ENCODE measurements around the gene MYBPC2.

The MYBPC2 gene

GRCh38 chr19:50501186-50501567 is 68.5 kb downstream of the MYBPC2 start:
- Histone ChIP-seq H3K9me3 (ENCODE audit: insufficient read depth, low read depth, low read length) (peaks cover 22% of the 10 kb centered on the region), H3K36me3 (ENCODE audit: insufficient read depth, low read depth, low read length) (no peaks in the 10 kb centered on the region), H3K4me1 (ENCODE audit: insufficient read depth, low read length) (no peaks in the 10 kb centered on the region), H3K27me3 (ENCODE audit: insufficient read depth, low read length) (peaks cover 46% of the 10 kb centered on the region), H3K4me3 (ENCODE audit: low read length) (no peak overlapping the region), H3K27ac (ENCODE audit: low read length) (no peak overlapping the region), H3K9ac (ENCODE audit: low read depth, low read length) (no peak overlapping the region)

GRCh38 chr19:50501568-50502475 is 69.1 kb downstream of the MYBPC2 start:
- H3K4me3 ChIP-seq (ENCODE audit: low read length), result no peak overlapping the region
- H3K27ac ChIP-seq (ENCODE audit: low read length), result no peak overlapping the region
- peaks cover 22% of the 10 kb centered on the region for H3K9me3 ChIP-seq (ENCODE audit: insufficient read depth, low read depth, low read length)
- H3K36me3 ChIP-seq (ENCODE audit: insufficient read depth, low read depth, low read length), result no peaks in the 10 kb centered on the region
- H3K4me1 ChIP-seq (ENCODE audit: insufficient read depth, low read length), result no peaks in the 10 kb centered on the region
- no peak overlapping the region for H3K9ac ChIP-seq (ENCODE audit: low read depth, low read length)
- peaks cover 40% of the 10 kb centered on the region for H3K27me3 ChIP-seq (ENCODE audit: insufficient read depth, low read length)

- no peaks in the 10 kb centered on the region for H3K4me1 ChIP-seq (ENCODE audit: insufficient read depth, low read length)
- peaks cover 6% of the 10 kb centered on the region for H3K27me3 ChIP-seq (ENCODE audit: insufficient read depth, low read length)
- peaks cover 13% of the 10 kb centered on the region; the same call in 1 of the 2 replicates for H3K9me3 ChIP-seq (ENCODE audit: insufficient read depth, low read depth, low read length)
- H3K4me3 ChIP-seq (ENCODE audit: low read length), result no peak overlapping the region
- no peak overlapping the region for H3K9ac ChIP-seq (ENCODE audit: low read depth, low read length)
- H3K36me3 ChIP-seq (ENCODE audit: insufficient read depth, low read depth, low read length), result no peaks in the 10 kb centered on the region
- no peak overlapping the region for H3K27ac ChIP-seq (ENCODE audit: low read length)
These were observed 73.3 kb downstream of the MYBPC2 start for GRCh38 chr19:50505856-50506611.

GRCh38 chr19:50506700-50507099 is 74.0 kb downstream of the MYBPC2 start:
- Histone ChIP-seq H3K27ac (ENCODE audit: low read length) (no peak overlapping the region), H3K9me3 (ENCODE audit: insufficient read depth, low read depth, low read length) (peaks cover 13% of the 10 kb centered on the region; the same call in 1 of the 2 replicates), H3K27me3 (ENCODE audit: insufficient read depth, low read length) (peaks cover 5% of the 10 kb centered on the region; the same call in 1 of the 2 replicates), H3K4me1 (ENCODE audit: insufficient read depth, low read length) (no peaks in the 10 kb centered on the region), H3K4me3 (ENCODE audit: low read length) (no peak overlapping the region), H3K9ac (ENCODE audit: low read depth, low read length) (no peak overlapping the region), H3K36me3 (ENCODE audit: insufficient read depth, low read depth, low read length) (no peaks in the 10 kb centered on the region)

- Histone ChIP-seq H3K4me3 (ENCODE audit: low read length) (no peak overlapping the region), H3K4me1 (ENCODE audit: insufficient read depth, low read length) (no peaks in the 10 kb centered on the region), H3K27ac (ENCODE audit: low read length) (no peak overlapping the region), H3K27me3 (ENCODE audit: insufficient read depth, low read length) (peaks cover 5% of the 10 kb centered on the region; the same call in 1 of the 2 replicates), H3K9ac (ENCODE audit: low read depth, low read length) (no peak overlapping the region), H3K9me3 (ENCODE audit: insufficient read depth, low read depth, low read length) (peaks cover 13% of the 10 kb centered on the region; the same call in 1 of the 2 replicates), H3K36me3 (ENCODE audit: insufficient read depth, low read depth, low read length) (no peaks in the 10 kb centered on the region)
These were observed 74.7 kb downstream of the MYBPC2 start for GRCh38 chr19:50507376-50507775.

- Histone ChIP-seq H3K36me3 (ENCODE audit: insufficient read depth, low read depth, low read length) (no peaks in the 10 kb centered on the region), H3K27me3 (ENCODE audit: insufficient read depth, low read length) (peaks cover 5% of the 10 kb centered on the region; the same call in 1 of the 2 replicates), H3K9ac (ENCODE audit: low read depth, low read length) (no peak overlapping the region), H3K4me3 (ENCODE audit: low read length) (no peak overlapping the region), H3K4me1 (ENCODE audit: insufficient read depth, low read length) (no peaks in the 10 kb centered on the region), H3K27ac (ENCODE audit: low read length) (no peak overlapping the region), H3K9me3 (ENCODE audit: insufficient read depth, low read depth, low read length) (peaks cover 13% of the 10 kb centered on the region; the same call in 1 of the 2 replicates)
These were observed 76.1 kb downstream of the MYBPC2 start for GRCh38 chr19:50508843-50509190.

- Histone ChIP-seq H3K4me3 (ENCODE audit: low read length) (no peak overlapping the region), H3K27ac (ENCODE audit: low read length) (no peak overlapping the region), H3K27me3 (ENCODE audit: insufficient read depth, low read length) (peaks cover 5% of the 10 kb centered on the region; the same call in 1 of the 2 replicates), H3K4me1 (ENCODE audit: insufficient read depth, low read length) (no peaks in the 10 kb centered on the region), H3K36me3 (ENCODE audit: insufficient read depth, low read depth, low read length) (no peaks in the 10 kb centered on the region), H3K9me3 (ENCODE audit: insufficient read depth, low read depth, low read length) (peaks cover 17% of the 10 kb centered on the region), H3K9ac (ENCODE audit: low read depth, low read length) (no peak overlapping the region)
These were observed 76.7 kb downstream of the MYBPC2 start for GRCh38 chr19:50509366-50509765.

GRCh38 chr19:50510121-50510670 is 77.5 kb downstream of the MYBPC2 start:
- H3K36me3 ChIP-seq (ENCODE audit: insufficient read depth, low read depth, low read length), result no peaks in the 10 kb centered on the region
- H3K27ac ChIP-seq (ENCODE audit: low read length), result no peak overlapping the region
- peaks cover 5% of the 10 kb centered on the region; the same call in 1 of the 2 replicates for H3K27me3 ChIP-seq (ENCODE audit: insufficient read depth, low read length)
- peaks cover 18% of the 10 kb centered on the region for H3K9me3 ChIP-seq (ENCODE audit: insufficient read depth, low read depth, low read length)
- peak overlapping the region; percentile 60; the same call in 1 of the 2 replicates for H3K4me3 ChIP-seq (ENCODE audit: low read length)
- H3K9ac ChIP-seq (ENCODE audit: low read depth, low read length), result no peak overlapping the region
- no peaks in the 10 kb centered on the region for H3K4me1 ChIP-seq (ENCODE audit: insufficient read depth, low read length)

- H3K9me3 ChIP-seq (ENCODE audit: insufficient read depth, low read depth, low read length), result peaks cover 14% of the 10 kb centered on the region
- no peak overlapping the region for H3K27ac ChIP-seq (ENCODE audit: low read length)
These were observed 78.0 kb downstream of the MYBPC2 start for GRCh38 chr19:50510700-50511068.

GRCh38 chr19:50511069-50511822 is 78.6 kb downstream of the MYBPC2 start, which contains the start of gene JOSD2:
Gene JOSD2, minus strand, starts transcription at chr19:50511191. Its CDS starts 760 bp downstream, at chr19:50510431.
- H3K9me3 ChIP-seq (ENCODE audit: insufficient read depth, low read depth, low read length), result peaks cover 10% of the 10 kb centered on the region; the same call in 1 of the 2 replicates
- H3K27ac ChIP-seq (ENCODE audit: low read length), result no peak within 1 kb of the TSS
- no peaks in the 10 kb centered on the region for H3K4me1 ChIP-seq (ENCODE audit: insufficient read depth, low read length)

More at GRCh38 chr19:50510700-50511068, 78.0 kb downstream of the MYBPC2 start:
- H3K27me3 ChIP-seq (ENCODE audit: insufficient read depth, low read length), result peaks cover 5% of the 10 kb centered on the region; the same call in 1 of the 2 replicates
- H3K9ac ChIP-seq (ENCODE audit: low read depth, low read length), result no peak overlapping the region
- H3K4me3 ChIP-seq (ENCODE audit: low read length), result peak overlapping the region; percentile 60; the same call in 1 of the 2 replicates
- H3K4me1 ChIP-seq (ENCODE audit: insufficient read depth, low read length), result no peaks in the 10 kb centered on the region
- H3K36me3 ChIP-seq (ENCODE audit: insufficient read depth, low read depth, low read length), result no peaks in the 10 kb centered on the region

More at GRCh38 chr19:50511069-50511822, 78.6 kb downstream of the MYBPC2 start, which contains the start of gene JOSD2:
- Histone ChIP-seq H3K4me3 (ENCODE audit: low read length) (peak within 1 kb of the TSS; percentile 60), H3K27me3 (ENCODE audit: insufficient read depth, low read length) (peaks cover 5% of the 10 kb centered on the region; the same call in 1 of the 2 replicates), H3K9ac (ENCODE audit: low read depth, low read length) (peak within 1 kb of the TSS; percentile 59; the same call in 1 of the 2 replicates), H3K36me3 (ENCODE audit: insufficient read depth, low read depth, low read length) (no peaks in the 10 kb centered on the region)

Measured in iPS-20b (cell line).